ENCODE results near the gene CEP152. TPM values are rescaled to one million over a fixed set of nuclear protein-coding genes. Genes with fewer than 3 reads are reported as not detected.

The CEP152 gene
- total and polyA plus RNA-seq, 4 donors = 0.30 to 9.7 (median 3.5) TPM

DNA sequence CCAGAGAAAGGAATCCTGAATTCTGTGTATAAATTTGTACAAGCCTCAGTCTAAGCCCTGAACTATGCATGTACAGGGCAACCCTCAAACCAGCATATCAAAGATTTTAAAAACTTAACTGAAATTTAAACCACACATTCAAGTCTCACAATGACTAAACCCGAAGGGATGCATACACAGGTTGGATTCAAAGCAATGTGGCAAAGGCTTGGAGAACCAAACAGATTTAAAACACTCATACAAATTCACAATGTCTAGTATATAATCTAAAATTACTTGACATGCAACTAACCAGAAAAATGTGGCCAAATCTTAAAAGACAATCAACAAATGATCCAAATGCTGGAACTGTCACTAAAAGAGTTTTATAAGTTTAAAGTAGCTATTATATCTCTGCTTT lies 36.4 kb downstream of the CEP152 start:
- H3K27me3 ChIP-seq (ENCODE audit: control insufficient read depth in 4 of 4, insufficient read depth in 4 of 4, low read length in 3 of 4) = no peaks in the 10 kb centered on the region
- DNase-seq (ENCODE audit: low spot score) = no peak
- no peak overlapping the region for H3K27ac ChIP-seq (ENCODE audit: low read depth in 1 of 2, low read length in 2 of 2)
- H3K9me3 ChIP-seq (ENCODE audit: control insufficient read depth in 4 of 4, low read length in 3 of 4) = no peaks in the 10 kb centered on the region
- 99% methylated on average over 1 of the region's 1 CpG for WGBS
- no peaks in the 10 kb centered on the region for H3K36me3 ChIP-seq (ENCODE audit: control insufficient read depth in 4 of 4, insufficient read depth in 3 of 4, low read depth in 1 of 4, low read length in 3 of 4)
- H3K4me3 ChIP-seq (ENCODE audit: low read depth in 1 of 3, low read length in 3 of 3) = no peak overlapping the region
- no peak overlapping the region for H3K9ac ChIP-seq (ENCODE audit: low read depth in 1 of 2, low read length in 2 of 2)
- no peaks in the 10 kb centered on the region for H3K4me1 ChIP-seq (ENCODE audit: control insufficient read depth in 4 of 4, insufficient read depth in 4 of 4, low read length in 3 of 4)
- TF ChIP-seq FOXA2 (IDR thresholded peaks at IDR 0.05) = no peak
- TF ChIP-seq CTCF (IDR thresholded peaks at IDR 0.05; ENCODE audit: low read depth, low read length, missing input control) = no peak
- TF ChIP-seq, protein P1, sequence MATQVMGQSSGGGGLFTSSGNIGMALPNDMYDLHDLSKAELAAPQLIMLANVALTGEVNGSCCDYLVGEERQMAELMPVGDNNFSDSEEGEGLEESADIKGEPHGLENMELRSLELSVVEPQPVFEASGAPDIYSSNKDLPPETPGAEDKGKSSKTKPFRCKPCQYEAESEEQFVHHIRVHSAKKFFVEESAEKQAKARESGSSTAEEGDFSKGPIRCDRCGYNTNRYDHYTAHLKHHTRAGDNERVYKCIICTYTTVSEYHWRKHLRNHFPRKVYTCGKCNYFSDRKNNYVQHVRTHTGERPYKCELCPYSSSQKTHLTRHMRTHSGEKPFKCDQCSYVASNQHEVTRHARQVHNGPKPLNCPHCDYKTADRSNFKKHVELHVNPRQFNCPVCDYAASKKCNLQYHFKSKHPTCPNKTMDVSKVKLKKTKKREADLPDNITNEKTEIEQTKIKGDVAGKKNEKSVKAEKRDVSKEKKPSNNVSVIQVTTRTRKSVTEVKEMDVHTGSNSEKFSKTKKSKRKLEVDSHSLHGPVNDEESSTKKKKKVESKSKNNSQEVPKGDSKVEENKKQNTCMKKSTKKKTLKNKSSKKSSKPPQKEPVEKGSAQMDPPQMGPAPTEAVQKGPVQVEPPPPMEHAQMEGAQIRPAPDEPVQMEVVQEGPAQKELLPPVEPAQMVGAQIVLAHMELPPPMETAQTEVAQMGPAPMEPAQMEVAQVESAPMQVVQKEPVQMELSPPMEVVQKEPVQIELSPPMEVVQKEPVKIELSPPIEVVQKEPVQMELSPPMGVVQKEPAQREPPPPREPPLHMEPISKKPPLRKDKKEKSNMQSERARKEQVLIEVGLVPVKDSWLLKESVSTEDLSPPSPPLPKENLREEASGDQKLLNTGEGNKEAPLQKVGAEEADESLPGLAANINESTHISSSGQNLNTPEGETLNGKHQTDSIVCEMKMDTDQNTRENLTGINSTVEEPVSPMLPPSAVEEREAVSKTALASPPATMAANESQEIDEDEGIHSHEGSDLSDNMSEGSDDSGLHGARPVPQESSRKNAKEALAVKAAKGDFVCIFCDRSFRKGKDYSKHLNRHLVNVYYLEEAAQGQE (IDR thresholded peaks at IDR 0.05) = no peak
- TF ChIP-seq, protein P2, sequence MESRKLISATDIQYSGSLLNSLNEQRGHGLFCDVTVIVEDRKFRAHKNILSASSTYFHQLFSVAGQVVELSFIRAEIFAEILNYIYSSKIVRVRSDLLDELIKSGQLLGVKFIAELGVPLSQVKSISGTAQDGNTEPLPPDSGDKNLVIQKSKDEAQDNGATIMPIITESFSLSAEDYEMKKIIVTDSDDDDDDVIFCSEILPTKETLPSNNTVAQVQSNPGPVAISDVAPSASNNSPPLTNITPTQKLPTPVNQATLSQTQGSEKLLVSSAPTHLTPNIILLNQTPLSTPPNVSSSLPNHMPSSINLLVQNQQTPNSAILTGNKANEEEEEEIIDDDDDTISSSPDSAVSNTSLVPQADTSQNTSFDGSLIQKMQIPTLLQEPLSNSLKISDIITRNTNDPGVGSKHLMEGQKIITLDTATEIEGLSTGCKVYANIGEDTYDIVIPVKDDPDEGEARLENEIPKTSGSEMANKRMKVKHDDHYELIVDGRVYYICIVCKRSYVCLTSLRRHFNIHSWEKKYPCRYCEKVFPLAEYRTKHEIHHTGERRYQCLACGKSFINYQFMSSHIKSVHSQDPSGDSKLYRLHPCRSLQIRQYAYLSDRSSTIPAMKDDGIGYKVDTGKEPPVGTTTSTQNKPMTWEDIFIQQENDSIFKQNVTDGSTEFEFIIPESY (IDR thresholded peaks at IDR 0.05) = no peak
- no peak for TF ChIP-seq HNF4A (conservative IDR thresholded peaks at IDR 0.05)
- TF ChIP-seq, protein P3, sequence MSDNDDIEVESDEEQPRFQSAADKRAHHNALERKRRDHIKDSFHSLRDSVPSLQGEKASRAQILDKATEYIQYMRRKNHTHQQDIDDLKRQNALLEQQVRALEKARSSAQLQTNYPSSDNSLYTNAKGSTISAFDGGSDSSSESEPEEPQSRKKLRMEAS (IDR thresholded peaks at IDR 0.05) = no peak
- no peak for TF ChIP-seq RXRA (IDR thresholded peaks at IDR 0.05)
- no peak for TF ChIP-seq HNF4G (IDR thresholded peaks at IDR 0.05)
- TF ChIP-seq FOXA1 (IDR thresholded peaks at IDR 0.05) = no peak

DNA sequence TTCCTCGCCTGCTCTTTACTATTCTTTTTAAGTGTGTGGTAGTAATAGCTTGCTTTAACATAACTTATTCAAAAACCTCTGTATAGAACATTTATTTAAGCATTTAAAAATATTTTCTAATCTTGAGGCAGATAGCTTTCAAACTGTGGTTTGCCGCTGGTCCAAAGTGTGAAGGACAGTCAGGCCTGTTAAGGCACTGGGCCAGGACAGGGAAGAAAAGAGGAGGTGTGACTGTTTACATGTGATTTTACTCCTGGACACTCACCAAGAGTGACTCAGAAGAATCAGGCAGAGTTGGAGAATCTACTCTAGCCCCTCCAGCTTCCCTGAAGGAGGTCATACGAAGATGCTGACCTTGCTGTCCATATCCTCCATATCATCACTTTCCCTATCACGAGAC lies 44.7 kb downstream of the CEP152 start:
- Histone ChIP-seq H3K27ac (ENCODE audit: low read depth in 1 of 2, low read length in 2 of 2) (no peak overlapping the region), H3K27me3 (ENCODE audit: control insufficient read depth in 4 of 4, insufficient read depth in 4 of 4, low read length in 3 of 4) (no peaks in the 10 kb centered on the region), H3K9ac (ENCODE audit: low read depth in 1 of 2, low read length in 2 of 2) (no peak overlapping the region), H3K4me1 (ENCODE audit: control insufficient read depth in 4 of 4, insufficient read depth in 4 of 4, low read length in 3 of 4) (no peaks in the 10 kb centered on the region), H3K36me3 (ENCODE audit: control insufficient read depth in 4 of 4, insufficient read depth in 3 of 4, low read depth in 1 of 4, low read length in 3 of 4) (no peaks in the 10 kb centered on the region), H3K4me3 (ENCODE audit: low read depth in 1 of 3, low read length in 3 of 3) (no peak overlapping the region), H3K9me3 (ENCODE audit: control insufficient read depth in 4 of 4, low read length in 3 of 4) (no peaks in the 10 kb centered on the region)
- 87% methylated on average over 4 of the region's 4 CpGs for WGBS
- no peak for DNase-seq (ENCODE audit: low spot score)
- TF ChIP-seq EGR1 (IDR thresholded peaks at IDR 0.05; ENCODE audit: low read depth in 2 of 2) (no peak), NR2F2 (IDR thresholded peaks at IDR 0.05) (no peak), HNF4A (conservative IDR thresholded peaks at IDR 0.05) (no peak), JUND (IDR thresholded peaks at IDR 0.05) (no peak), HNF4G (IDR thresholded peaks at IDR 0.05) (no peak), TAF1 (conservative IDR thresholded peaks at IDR 0.05) (no peak), RAD21 (IDR thresholded peaks at IDR 0.05) (no peak), SP1 (IDR thresholded peaks at IDR 0.05) (no peak), GABPA (IDR thresholded peaks at IDR 0.05 in 1 of 2, conservative IDR thresholded peaks at IDR 0.05 in 1 of 2) (no peak), CTCF (IDR thresholded peaks at IDR 0.05; ENCODE audit: low read depth, low read length, missing input control) (no peak), FOXA2 (IDR thresholded peaks at IDR 0.05) (no peak), FOXA1 (IDR thresholded peaks at IDR 0.05) (no peak)
- TF ChIP-seq, protein P2 (IDR thresholded peaks at IDR 0.05) = no peak
- TF ChIP-seq, protein P1 (IDR thresholded peaks at IDR 0.05) = no peak
